Endothelial cell of umbilical vein (primary cell): ENCODE measurements around the gene RGS6. TPM values are rescaled to one million over a fixed set of nuclear protein-coding genes. Genes with fewer than 3 reads are reported as not detected.

Experiments used
- BruUV-seq: library from RNA; stranded (reverse); fragments of 400-500 nt; replicated peaks from 2 replicates; lab custom pipeline; 2021; lab: Mats Ljungman, UMichigan
- CTCF ChIA-PET: fragments of 300-600, 350-600 bp; sonication (Branson Sonifier 250); formaldehyde crosslinking; loops from one replicate; lab custom pipeline; 2021; ENCODE audit warnings: antibody characterized with exemption, inconsistent platforms; lab: Charles Lee
- POLR2A ChIA-PET: fragments of 300-600, 350-600 bp; sonication (Branson Sonifier 250); formaldehyde crosslinking; loops from one replicate; lab custom pipeline; 2021; ENCODE audit warnings: antibody characterized with exemption, inconsistent platforms; lab: Charles Lee
- DNase-seq: peaks from one replicate; pipeline ENCODE4 v3.0.0-alpha.2; 2011; ENCODE audit warnings: low read depth, low spot score
- FAIRE-seq: peaks from 2 replicates; lab custom pipeline; 2011; peaks lifted over from hg19 to GRCh38; lab: Jason Lieb, UNC
- H2AFZ ChIP-seq: 2 replicates; pipeline ENCODE4 v1.6.0; 2012; ENCODE audit warnings: low read depth, low read length, control low read depth, inconsistent platforms
- H3K27ac ChIP-seq: 2 replicates; pipeline ENCODE4 v1.5.1; 2011; ENCODE audit warnings: low read depth, mild to moderate bottlenecking, control low read depth, low read length, moderate library complexity; ENCODE audit not compliant: insufficient read depth
- H3K27me3 ChIP-seq, 2 experiments: 2 replicates each; pipeline versions ENCODE4 v1.6.0 to v1.6.1; 2011; ENCODE audit warnings: low read length in 2 of 2, mixed read lengths in 1 of 2; ENCODE audit not compliant: control insufficient read depth in 2 of 2, insufficient read depth in 2 of 2
- H3K36me3 ChIP-seq, 2 experiments: 2 replicates in 1 of 2; 3 replicates in 1 of 2; pipeline ENCODE4 v1.5.1; 2011; ENCODE audit warnings: low read length in 2 of 2, mild to moderate bottlenecking in 1 of 2, moderate library complexity in 1 of 2; ENCODE audit not compliant: control insufficient read depth in 2 of 2, insufficient read depth in 2 of 2; ENCODE audit errors: extremely low read depth in 1 of 2
- H3K4me1 ChIP-seq: 3 replicates; pipeline ENCODE4 v1.5.1; 2011; ENCODE audit warnings: mild to moderate bottlenecking, low read length; ENCODE audit not compliant: control insufficient read depth, insufficient read depth; ENCODE audit errors: extremely low read depth
- H3K4me2 ChIP-seq: 2 replicates; pipeline ENCODE4 v1.6.1; 2011; ENCODE audit warnings: low read length, control low read depth, mixed read lengths; ENCODE audit not compliant: insufficient read depth
- H3K4me3 ChIP-seq, 3 experiments: fragments of 200-600 bp in 1 of 3; sonication (generic), shearing (Covaris generic) in 1 of 3; replicated peaks in 1 of 3; 2 replicates each; pipeline ENCODE4 v1.5.1; 2011 to 2016; ENCODE audit warnings: control low read depth in 3 of 3, low read length in 3 of 3, mild to moderate bottlenecking in 2 of 3, inconsistent platforms in 1 of 3, low read depth in 1 of 3, moderate library complexity in 1 of 3; ENCODE audit not compliant: insufficient read depth in 1 of 3
- H3K79me2 ChIP-seq: 2 replicates; pipeline ENCODE4 v1.6.0; 2012; ENCODE audit warnings: low read length, inconsistent platforms; ENCODE audit not compliant: control insufficient read depth, insufficient read depth
- H3K9ac ChIP-seq: replicated peaks from 2 replicates; pipeline ENCODE3; 2011; ENCODE audit warnings: low read length, control low read depth; ENCODE audit not compliant: insufficient read depth; ENCODE audit errors: extremely low read depth
- H3K9me1 ChIP-seq: replicated peaks from 3 replicates; pipeline ENCODE4 v1.6.0; 2011; ENCODE audit warnings: mild to moderate bottlenecking, low read length; ENCODE audit not compliant: control insufficient read depth, insufficient read depth; ENCODE audit errors: extremely low read depth
- H3K9me3 ChIP-seq: replicated peaks from 2 replicates; pipeline ENCODE4 v1.5.1; 2012; ENCODE audit warnings: low read length, inconsistent platforms; ENCODE audit not compliant: control insufficient read depth, insufficient read depth
- H4K20me1 ChIP-seq: replicated peaks from 2 replicates; pipeline ENCODE3; 2011; ENCODE audit warnings: mild to moderate bottlenecking, low read length; ENCODE audit not compliant: control insufficient read depth, insufficient read depth; ENCODE audit errors: extremely low read depth
- EZH2 ChIP-seq: IDR thresholded peaks from 2 replicates; pipeline ENCODE4 v1.6.1; 2012; ENCODE audit warnings: borderline replicate concordance, low read depth, mild to moderate bottlenecking, moderate library complexity, low read length, inconsistent platforms; ENCODE audit not compliant: severe bottlenecking
- FOS ChIP-seq: IDR thresholded peaks from 2 replicates; pipeline ENCODE4 v1.6.1; 2011; ENCODE audit warnings: mild to moderate bottlenecking, low read length, moderate library complexity, borderline replicate concordance; ENCODE audit not compliant: insufficient read depth
- GATA2 ChIP-seq: IDR thresholded peaks from 2 replicates; pipeline ENCODE4 v1.7.0; 2011; ENCODE audit warnings: low read depth, mild to moderate bottlenecking, moderate library complexity, mixed read lengths, low read length; ENCODE audit not compliant: insufficient read length, insufficient read depth
- JUN ChIP-seq: IDR thresholded peaks from 2 replicates; pipeline ENCODE4 v1.6.1; 2011; ENCODE audit warnings: borderline replicate concordance, low read depth; ENCODE audit not compliant: insufficient read length, insufficient read depth
- MYC ChIP-seq: IDR thresholded peaks from one replicate; pipeline ENCODE4 v1.6.1; 2011; ENCODE audit warnings: mild to moderate bottlenecking, low read depth, low read length
- POLR2A ChIP-seq: IDR thresholded peaks from 2 replicates; pipeline ENCODE4 v1.6.1; 2012; ENCODE audit warnings: low read depth, mild to moderate bottlenecking, control low read depth, low read length
- POLR2AphosphoS5 ChIP-seq: IDR thresholded peaks from 2 replicates; pipeline ENCODE4 v1.6.1; 2012; ENCODE audit warnings: low read depth, mild to moderate bottlenecking, control low read depth, low read length, moderate library complexity; ENCODE audit not compliant: insufficient read depth
- dilution Hi-C: fragments of 300-500 bp; cut with MboI; formaldehyde crosslinking; loops from one replicate; pipeline ENCODE4 v1.15.0; 2019; ENCODE audit warnings: low sequenced_read_pairs; ENCODE audit not compliant: extremely low pct_ligation_motif_present
- intact Hi-C: fragments of 100-400 bp; cut with micrococcal nuclease; formaldehyde crosslinking; loops from one replicate; pipeline ENCODE4 v1.10.0; 2022
- polyA plus RNA-seq, 4 experiments: library from polyadenylated mRNA; depleted of rRNA in 3 of 4; stranded (reverse) in 3 of 4; unstranded in 1 of 4; fragments of >200 nt; gene quantifications; 2 replicates each; pipeline versions ENCODE4 v1.2.1 to v1.2.3, GENCODE V29; 2011 to 2012; ENCODE audit warnings: missing spikeins in 1 of 4
- total RNA-seq: library from RNA; stranded (reverse); gene quantifications from 2 replicates; pipeline ENCODE4 v1.2.3, GENCODE V29; 2021
- TF ChIP-seq, protein P1 (sequence below), 2 donors: IDR thresholded peaks; 1 replicate in 1 of 2; 2 replicates in 1 of 2; pipeline ENCODE4 v1.5.1; 2011; ENCODE audit warnings: low read length in 2 of 2, mild to moderate bottlenecking in 2 of 2, moderate library complexity in 2 of 2, control low read depth in 1 of 2, inconsistent platforms in 1 of 2, low read depth in 1 of 2; ENCODE audit not compliant: insufficient read depth in 1 of 2; ENCODE audit errors: extremely low read depth in 1 of 2
- TF ChIP-seq, protein P2 (sequence below): IDR thresholded peaks from 2 replicates; pipeline ENCODE4 v1.6.1; 2011; ENCODE audit not compliant: insufficient read depth, insufficient read length

The RGS6 gene
- total and polyA plus RNA-seq, 2 donors (not counting 3 experiments of a cell fraction or from before 2014, with no cell fraction given): not detected

DNA sequence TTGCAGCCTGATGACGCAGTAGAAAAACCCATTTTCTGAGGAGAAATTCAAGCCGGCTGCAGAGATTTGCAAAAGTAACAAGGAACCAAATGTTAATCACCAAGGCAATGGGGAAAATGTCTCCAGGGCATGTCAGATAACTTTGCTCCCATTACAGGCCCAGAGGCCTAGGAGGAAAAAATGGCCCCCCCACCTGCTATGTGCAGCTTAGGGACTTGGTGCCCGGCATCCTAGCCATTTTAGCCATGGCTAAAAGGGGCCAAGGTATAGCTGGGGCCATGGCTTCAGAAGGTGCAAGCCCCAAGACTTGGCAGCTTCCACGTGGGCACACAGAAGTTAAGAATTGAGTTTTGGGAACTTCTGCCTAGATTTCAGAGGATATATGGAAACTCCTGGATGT, 351.9 kb downstream of the RGS6 start:
- POLR2A ChIA-PET: no interaction called here

More for the DNA sequence above, 351.9 kb downstream of the RGS6 start:
- no peaks in the 10 kb centered on the region for H3K9me1 ChIP-seq
- FAIRE-seq: no peak
- no peaks in the 10 kb centered on the region for H3K79me2 ChIP-seq
- intact Hi-C loops (no loop called here), dilution Hi-C loops (no loop called here)
- no peak overlapping the region for H3K27ac ChIP-seq
- no peak overlapping the region for H3K4me3 ChIP-seq
- H4K20me1 ChIP-seq: no peaks in the 10 kb centered on the region
- no TSS peak for BruUV-seq
- H3K4me2 ChIP-seq: no peak overlapping the region
- H3K9me3 ChIP-seq: no peaks in the 10 kb centered on the region
- no peak for DNase-seq
- no peak overlapping the region for H3K9ac ChIP-seq
- no peaks in the 10 kb centered on the region for H3K36me3 ChIP-seq
- no peaks in the 10 kb centered on the region for H3K4me1 ChIP-seq
- CTCF ChIA-PET: no interaction called here
- TF ChIP-seq POLR2A (no peak), MYC (no peak), POLR2AphosphoS5 (no peak), JUN (no peak), FOS (no peak), EZH2 (no peak), GATA2 (no peak)
- TF ChIP-seq, protein P1, sequence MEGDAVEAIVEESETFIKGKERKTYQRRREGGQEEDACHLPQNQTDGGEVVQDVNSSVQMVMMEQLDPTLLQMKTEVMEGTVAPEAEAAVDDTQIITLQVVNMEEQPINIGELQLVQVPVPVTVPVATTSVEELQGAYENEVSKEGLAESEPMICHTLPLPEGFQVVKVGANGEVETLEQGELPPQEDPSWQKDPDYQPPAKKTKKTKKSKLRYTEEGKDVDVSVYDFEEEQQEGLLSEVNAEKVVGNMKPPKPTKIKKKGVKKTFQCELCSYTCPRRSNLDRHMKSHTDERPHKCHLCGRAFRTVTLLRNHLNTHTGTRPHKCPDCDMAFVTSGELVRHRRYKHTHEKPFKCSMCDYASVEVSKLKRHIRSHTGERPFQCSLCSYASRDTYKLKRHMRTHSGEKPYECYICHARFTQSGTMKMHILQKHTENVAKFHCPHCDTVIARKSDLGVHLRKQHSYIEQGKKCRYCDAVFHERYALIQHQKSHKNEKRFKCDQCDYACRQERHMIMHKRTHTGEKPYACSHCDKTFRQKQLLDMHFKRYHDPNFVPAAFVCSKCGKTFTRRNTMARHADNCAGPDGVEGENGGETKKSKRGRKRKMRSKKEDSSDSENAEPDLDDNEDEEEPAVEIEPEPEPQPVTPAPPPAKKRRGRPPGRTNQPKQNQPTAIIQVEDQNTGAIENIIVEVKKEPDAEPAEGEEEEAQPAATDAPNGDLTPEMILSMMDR (IDR thresholded peaks at IDR 0.05; ENCODE audit: extremely low read depth in 1 of 2, insufficient read depth in 1 of 2, low read depth in 1 of 2, low read length in 2 of 2): no peak
- TF ChIP-seq, protein P2, sequence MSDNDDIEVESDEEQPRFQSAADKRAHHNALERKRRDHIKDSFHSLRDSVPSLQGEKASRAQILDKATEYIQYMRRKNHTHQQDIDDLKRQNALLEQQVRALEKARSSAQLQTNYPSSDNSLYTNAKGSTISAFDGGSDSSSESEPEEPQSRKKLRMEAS: no peak
- H2AFZ ChIP-seq: no peak overlapping the region
- H3K27me3 ChIP-seq: no peaks in the 10 kb centered on the region
